A673 (cell line): ENCODE measurements around the gene LSM4. TPM values are rescaled to one million over a fixed set of nuclear protein-coding genes. Genes with fewer than 3 reads are reported as not detected.
A peak's percentile ranks its signal among the peaks of the same experiment; 100 is the strongest.

ENCODE experiments used
- BruUV-seq: library from RNA; stranded (reverse); fragments of 400-500 nt; replicated peaks from 2 replicates; lab custom pipeline; 2021; lab: Mats Ljungman, UMichigan
- CTCF ChIA-PET: fragments of 300-600 bp; sonication (Branson Sonifier 250); formaldehyde crosslinking; loops from one replicate; lab custom pipeline; 2022; ENCODE audit warnings: antibody characterized with exemption; lab: Charles Lee
- POLR2A ChIA-PET: fragments of 300-600 bp; sonication (Branson Sonifier 250); formaldehyde crosslinking; loops from one replicate; lab custom pipeline; 2022; ENCODE audit warnings: antibody characterized with exemption; ENCODE audit not compliant: low non-redundant PET; lab: Charles Lee
- DNase-seq: peaks from one replicate; pipeline ENCODE4 v3.0.0-alpha.2; 2015; ENCODE audit warnings: low spot score
- H3K27ac ChIP-seq: fragments of 200-600 bp; sonication (generic); 2 replicates; pipeline ENCODE4 v1.5.1; 2016; ENCODE audit warnings: mixed run types, low read depth, mild to moderate bottlenecking, mixed read lengths, antibody characterized with exemption, low read length; ENCODE audit not compliant: poor library complexity, severe bottlenecking
- H3K27me3 ChIP-seq: fragments of 200-600 bp; sonication (generic); replicated peaks from 2 replicates; pipeline ENCODE4 v1.6.1; 2017; ENCODE audit warnings: mixed run types, low read depth, mild to moderate bottlenecking, mixed read lengths, antibody characterized with exemption, low read length; ENCODE audit not compliant: insufficient read depth, poor library complexity
- H3K36me3 ChIP-seq: fragments of 200-600 bp; sonication (generic); 2 replicates; pipeline ENCODE4 v1.6.1; 2016; ENCODE audit warnings: mixed run types, mild to moderate bottlenecking, mixed read lengths, antibody characterized with exemption, low read length; ENCODE audit not compliant: insufficient read depth, poor library complexity, severe bottlenecking
- H3K4me1 ChIP-seq: fragments of 200-600 bp; sonication (generic); 2 replicates; pipeline ENCODE4 v1.6.1; 2017; ENCODE audit warnings: mixed run types, mild to moderate bottlenecking, mixed read lengths, antibody characterized with exemption, low read length; ENCODE audit not compliant: insufficient read depth, poor library complexity, severe bottlenecking
- H3K4me3 ChIP-seq: fragments of 200-600 bp; sonication (generic); 2 replicates; pipeline ENCODE4 v1.5.1; 2016; ENCODE audit warnings: low read depth, mixed run types, mild to moderate bottlenecking, mixed read lengths, low read length; ENCODE audit not compliant: poor library complexity, severe bottlenecking
- H3K9me3 ChIP-seq: fragments of 200-600 bp; sonication (generic); 2 replicates; pipeline ENCODE4 v1.6.1; 2016; ENCODE audit warnings: mixed run types, low read depth, mild to moderate bottlenecking, mixed read lengths, antibody characterized with exemption, low read length; ENCODE audit not compliant: poor library complexity, severe bottlenecking
- CTCF ChIP-seq: fragments of 300-800, 200-600 bp; sonication (generic); conservative IDR thresholded peaks from 2 replicates; pipeline ENCODE4 v1.5.1; 2017; ENCODE audit warnings: low read depth, mild to moderate bottlenecking, antibody characterized with exemption, low read length, moderate library complexity, mixed read lengths
- EZH2 ChIP-seq: fragments of 200-600 bp; sonication (generic); IDR thresholded peaks from 2 replicates; pipeline ENCODE4 v1.6.1; 2017; ENCODE audit warnings: borderline replicate concordance, low read depth, mild to moderate bottlenecking, mixed read lengths, antibody characterized with exemption, low read length; ENCODE audit not compliant: poor library complexity, severe bottlenecking
- intact Hi-C: fragments of 100-400 bp; cut with micrococcal nuclease; formaldehyde crosslinking; loops from one replicate; pipeline ENCODE4 v1.10.0; 2022; ENCODE audit not compliant: unreplicated experiment
- total RNA-seq: library from RNA; stranded (reverse); gene quantifications from 2 replicates; pipeline ENCODE4 v1.2.3, GENCODE V29; 2021

Gene LSM4
- total RNA-seq, 1 experiment from 2014 or later: 252 TPM

GRCh38 chr19:18346091-18346490, 23.2 kb upstream of the LSM4 start:
- BruUV-seq: no TSS peak
- DNase-seq: peak; percentile 57
- ChIA-PET POLR2A (no interaction called here), CTCF (interaction anchor here (1.0 kb wide), 2 partner anchors 17 to 66 kb away, joined by 3 to 5 read pairs; no protein-coding TSS in a partner anchor)
- Histone ChIP-seq H3K4me3 (no peak overlapping the region), H3K9me3 (no peaks in the 10 kb centered on the region), H3K4me1 (peaks cover 16% of the 10 kb centered on the region), H3K27ac (no peak overlapping the region), H3K36me3 (no peaks in the 10 kb centered on the region), H3K27me3 (no peaks in the 10 kb centered on the region)
- intact Hi-C loops: no loop called here
- no peak for TF ChIP-seq CTCF
- no peak for TF ChIP-seq EZH2

- no peaks in the 10 kb centered on the region for H3K9me3 ChIP-seq
Measured at GRCh38 chr19:18345296-18345695, 22.4 kb upstream of the LSM4 start.

GRCh38 chr19:18344582-18344950, 21.7 kb upstream of the LSM4 start:
- DNase-seq: no peak
- ChIA-PET POLR2A (no interaction called here), CTCF (interaction anchor here (0.7 to 0.9 kb wide), 2 partner anchors 16 to 44 kb away, joined by 3 to 4 read pairs; no protein-coding TSS in a partner anchor)
- TF ChIP-seq EZH2: no peak
- no peak for TF ChIP-seq CTCF
- Histone ChIP-seq H3K4me3 (no peak overlapping the region), H3K4me1 (peaks cover 26% of the 10 kb centered on the region), H3K36me3 (no peaks in the 10 kb centered on the region), H3K27ac (peak overlapping the region; percentile 15), H3K9me3 (no peaks in the 10 kb centered on the region), H3K27me3 (no peaks in the 10 kb centered on the region)
- intact Hi-C loops: no loop called here
- no TSS peak for BruUV-seq

More at GRCh38 chr19:18345296-18345695, 22.4 kb upstream of the LSM4 start:
- CTCF ChIA-PET: no interaction called here
- no peak for DNase-seq
- Histone ChIP-seq H3K27me3 (no peaks in the 10 kb centered on the region), H3K4me3 (no peak overlapping the region), H3K27ac (no peak overlapping the region), H3K36me3 (no peaks in the 10 kb centered on the region), H3K4me1 (peaks cover 21% of the 10 kb centered on the region)
- intact Hi-C loops: no loop called here
- POLR2A ChIA-PET: no interaction called here
- BruUV-seq: no TSS peak
- TF ChIP-seq EZH2 (no peak), CTCF (no peak)
